A204.1 (cell line): Measurements from ENCODE around the gene TTL.
"Not testable (repeated sequence)": the region's sequence is repeated elsewhere in the genome, so short reads cannot be mapped to it uniquely, and the experiment has no call there.

ENCODE experiments used
- FAIRE-seq: peaks from 2 replicates; lab custom pipeline; 2012; peaks lifted over from hg19 to GRCh38; lab: Jason Lieb, UNC

TTL gene

GRCh38 chr2:112523291-112523777 is 41.4 kb downstream of the TTL start:
- FAIRE-seq = no peak

- FAIRE-seq = not testable (repeated sequence)
Observed at GRCh38 chr2:112524276-112524675, 42.3 kb downstream of the TTL start.

- no peak for FAIRE-seq
Observed at GRCh38 chr2:112528541-112528940, 46.6 kb downstream of the TTL start.

- FAIRE-seq = no peak
Observed at GRCh38 chr2:112529757-112530156, 47.8 kb downstream of the TTL start.

- FAIRE-seq = no peak
Observed at GRCh38 chr2:112530728-112531127, 48.8 kb downstream of the TTL start.

GRCh38 chr2:112534826-112535225 is 52.9 kb downstream of the TTL start:
- no peak for FAIRE-seq

- FAIRE-seq = not testable (repeated sequence)
Observed at GRCh38 chr2:112536665-112537064, 54.7 kb downstream of the TTL start.

GRCh38 chr2:112539306-112539705 is 57.4 kb downstream of the TTL start:
- FAIRE-seq = no peak

- FAIRE-seq = no peak
Observed at GRCh38 chr2:112540906-112541305, 59.0 kb downstream of the TTL start.

- FAIRE-seq = no peak
Observed at GRCh38 chr2:112541315-112542122, 59.6 kb downstream of the TTL start.

GRCh38 chr2:112542123-112542983 is 60.4 kb downstream of the TTL start, which contains the start of gene POLR1B:
Gene POLR1B (plus strand): TSS chr2:112542465. CDS start chr2:112542495, 30 bp downstream.
- FAIRE-seq = no peak

GRCh38 chr2:112542984-112543661 is 61.2 kb downstream of the TTL start:
- no peak for FAIRE-seq

- no peak for FAIRE-seq
Observed at GRCh38 chr2:112547333-112547732, 65.4 kb downstream of the TTL start.

- FAIRE-seq = no peak
Observed at GRCh38 chr2:112548980-112549379, 67.0 kb downstream of the TTL start.

GRCh38 chr2:112566104-112566503 is 84.1 kb downstream of the TTL start:
- no peak for FAIRE-seq

- FAIRE-seq = not testable (repeated sequence)
Observed at GRCh38 chr2:112566508-112566907, 84.6 kb downstream of the TTL start.

- no peak for FAIRE-seq
Observed at GRCh38 chr2:112572005-112572404, 90.0 kb downstream of the TTL start.

GRCh38 chr2:112577756-112578155 is 95.8 kb downstream of the TTL start:
- FAIRE-seq = no peak

- FAIRE-seq = no peak
Observed at GRCh38 chr2:112579241-112579640, 97.3 kb downstream of the TTL start.

GRCh38 chr2:112580084-112580483 is 98.1 kb downstream of the TTL start:
- FAIRE-seq = no peak

GRCh38 chr2:112582314-112582746 is 100.4 kb downstream of the TTL start:
- peak; percentile 66 for FAIRE-seq

- no peak for FAIRE-seq
Observed at GRCh38 chr2:112583497-112584133, 101.7 kb downstream of the TTL start.
